Hematopoietic multipotent progenitor cell (in vitro differentiated cells): ENCODE results near the gene TTLL11. TPM values are rescaled to one million over a fixed set of nuclear protein-coding genes. Genes with fewer than 3 reads are reported as not detected.
A peak's percentile ranks its signal among the peaks of the same experiment; 100 is the strongest.
"Not testable (repeated sequence)": the region's sequence is repeated elsewhere in the genome, so short reads cannot be mapped to it uniquely, and the experiment has no call there.

Source experiments
- DNase-seq, 3 donors: peaks; one replicate each; pipeline ENCODE4 v3.0.0-alpha.2; 2011 to 2015; ENCODE audit warnings: low read depth in 2 of 3, low spot score in 2 of 3
- total RNA-seq: library from RNA; depleted of rRNA; stranded (reverse); fragments of >200 nt; gene quantifications from one replicate; pipeline ENCODE4 v1.2.3, GENCODE V29; 2012

Gene TTLL11
- total RNA-seq, 1 donor, result 5.1 TPM

DNA sequence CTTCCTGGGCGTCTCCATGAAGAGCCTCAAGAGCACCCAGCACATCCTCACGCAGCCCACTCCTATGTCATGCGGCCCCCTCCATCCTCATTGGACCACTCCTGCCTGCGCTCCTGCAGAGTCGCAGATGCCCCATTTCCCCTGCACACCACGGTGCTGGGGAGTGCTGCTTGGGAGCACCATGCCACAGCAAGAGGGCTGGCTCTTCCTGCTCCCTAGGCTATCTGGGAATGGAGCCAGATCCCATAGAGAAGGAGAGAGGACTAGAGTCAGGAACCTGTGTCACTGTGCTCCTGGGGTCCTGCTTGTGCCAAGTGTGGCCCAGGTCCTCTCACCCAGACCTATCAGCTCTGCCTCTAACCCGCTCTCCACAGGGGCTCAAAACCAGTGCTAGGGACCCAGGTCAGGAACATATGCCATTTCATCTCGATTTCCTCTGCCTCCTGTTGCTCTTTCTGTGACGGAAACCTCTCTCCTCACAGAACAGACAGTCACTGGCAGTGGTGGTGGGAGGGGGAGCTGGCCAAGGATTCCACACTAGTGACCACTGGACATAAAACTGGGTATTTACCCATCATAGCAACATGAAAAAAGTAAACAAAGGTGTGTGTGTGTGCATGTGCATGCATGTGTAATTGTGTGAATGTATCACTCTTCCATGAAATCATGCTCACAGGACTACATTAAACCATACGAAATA, 178.4 kb downstream of the TTLL11 start:
- no peak for DNase-seq

DNA sequence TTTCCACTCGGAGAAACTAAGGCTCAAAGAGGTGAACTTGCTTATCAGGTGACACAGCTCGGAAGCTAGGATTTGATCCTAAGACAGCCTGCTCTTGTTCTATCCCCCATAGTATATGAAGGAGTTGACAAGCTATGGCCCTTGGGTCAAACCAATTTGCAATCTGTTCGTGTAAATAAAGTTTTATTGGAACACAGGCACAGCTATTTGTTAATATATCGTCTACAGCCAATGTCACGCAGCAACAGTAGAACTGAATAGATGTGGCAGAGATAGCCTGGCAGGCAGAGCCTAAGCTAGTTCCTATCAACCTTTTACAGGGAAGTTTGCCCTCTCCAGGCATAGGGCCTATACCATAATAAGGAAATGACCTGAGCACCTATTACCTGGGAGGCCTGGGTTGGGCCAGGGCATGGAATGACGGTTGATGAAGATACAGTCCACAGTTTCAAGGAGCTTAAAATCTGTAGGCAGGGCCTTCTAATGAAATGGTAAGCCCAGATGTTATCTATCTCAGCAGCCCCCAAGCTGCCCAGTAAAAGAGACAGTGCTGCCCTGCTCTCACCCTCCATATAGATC, 179.0 kb downstream of the TTLL11 start:
- DNase-seq, result no peak

DNA sequence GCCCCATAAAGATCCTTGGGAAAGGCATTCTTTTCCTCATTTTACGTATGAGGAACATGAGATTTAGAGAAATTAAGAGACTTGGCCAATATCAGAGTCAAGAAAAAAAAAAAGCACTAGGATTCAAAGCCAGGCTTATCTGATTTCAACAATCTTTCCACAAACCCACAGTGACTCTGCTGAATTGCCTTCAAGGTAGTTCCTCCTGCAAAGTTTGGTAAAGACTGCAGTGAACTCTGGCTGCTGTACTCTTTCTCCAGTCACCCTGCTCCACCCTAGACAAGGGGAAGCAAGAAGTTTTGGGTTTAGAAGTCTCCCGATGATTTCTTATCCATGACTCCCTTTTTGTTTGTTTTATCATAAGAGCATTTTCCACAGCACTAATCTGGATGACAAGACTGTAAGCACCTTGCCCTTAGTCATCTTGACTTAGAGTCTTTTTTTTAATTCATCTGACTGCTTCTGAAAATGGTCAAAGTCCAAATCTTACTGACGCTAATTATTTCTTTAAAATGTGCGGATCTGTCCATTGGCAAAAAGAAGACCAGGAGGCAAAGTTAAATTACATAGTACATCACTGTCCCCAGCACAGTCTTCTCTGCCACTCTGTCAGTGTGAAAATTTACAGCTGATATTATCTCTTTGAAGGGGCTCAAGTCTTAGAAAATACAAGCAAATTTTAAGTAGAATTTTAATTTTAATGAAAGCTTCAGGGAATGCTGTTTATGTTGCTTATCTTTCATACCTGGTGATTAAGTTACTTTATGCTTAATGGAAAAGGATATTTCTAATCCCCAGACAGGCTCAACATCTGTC, 180.1 kb downstream of the TTLL11 start:
- DNase-seq, result peak in 2 of 3 donors; percentile 53 to 73

- DNase-seq, result no peak
Observed at GRCh38 chr9:121910491-121911040, 182.5 kb downstream of the TTLL11 start.

GRCh38 chr9:121909111-121909510, 184.0 kb downstream of the TTLL11 start:
- DNase-seq, result no peak

DNA sequence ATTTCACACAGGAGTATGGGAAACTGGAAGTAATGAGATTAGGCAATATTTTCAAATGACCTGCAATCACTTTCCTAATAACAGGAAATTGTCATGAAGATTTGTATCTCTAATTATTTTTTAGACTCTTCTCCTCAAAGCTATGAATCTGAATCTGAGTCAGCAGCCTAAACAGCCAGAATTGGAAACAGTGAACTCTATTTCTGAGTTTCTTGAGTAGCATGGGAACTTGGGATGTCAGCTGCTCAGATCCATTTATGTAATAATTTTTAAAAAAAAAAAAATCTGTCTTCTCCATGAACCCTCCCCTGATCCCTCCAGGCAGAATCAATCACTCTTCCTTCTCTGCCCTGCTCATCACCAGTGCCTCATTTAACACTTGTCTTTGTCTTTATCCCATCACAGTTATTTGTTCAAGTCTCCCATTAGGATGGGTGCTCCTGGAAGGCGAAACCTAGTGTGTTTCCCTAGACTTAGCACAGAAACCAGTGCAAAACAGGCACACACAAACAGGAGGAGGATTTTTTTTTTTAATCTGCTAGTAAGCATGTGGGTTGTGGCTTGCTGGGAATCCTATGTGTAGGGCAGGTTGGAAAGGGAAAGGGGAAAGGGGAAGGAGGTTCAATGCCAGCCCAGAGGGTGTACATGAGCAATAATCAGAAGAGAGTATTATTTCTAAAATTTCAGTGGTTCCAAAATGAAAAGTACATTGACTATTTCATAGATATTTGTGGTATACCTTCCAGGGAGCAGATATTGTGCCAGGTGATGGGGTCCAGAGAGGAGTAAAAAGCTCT, 186.8 kb downstream of the TTLL11 start:
- DNase-seq, result no peak

- DNase-seq, result peak in 2 of 3 donors; percentile 52 to 80
Observed at GRCh38 chr9:121902461-121903135, 190.5 kb downstream of the TTLL11 start.

- DNase-seq, result no peak
Observed at GRCh38 chr9:121901616-121902015, 191.5 kb downstream of the TTLL11 start.

DNA sequence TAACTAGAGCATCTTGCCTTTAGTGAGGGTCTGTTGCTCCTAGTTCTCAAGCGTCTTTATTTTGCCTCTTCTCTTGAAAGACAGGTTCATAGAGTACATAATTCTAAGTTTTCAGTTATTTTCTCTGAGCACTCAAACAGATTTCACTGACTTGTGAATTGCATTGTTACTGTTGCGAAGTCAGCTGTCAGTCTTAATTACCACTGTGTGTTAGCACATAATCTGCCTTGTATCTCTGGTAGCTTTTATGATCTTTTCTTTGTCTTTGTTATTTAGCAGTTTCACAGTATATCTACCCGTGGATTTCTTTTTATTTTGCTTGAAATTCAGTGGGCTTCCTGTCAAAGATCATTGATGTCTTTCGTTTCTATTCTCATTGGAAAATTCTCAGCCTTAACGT, 192.9 kb downstream of the TTLL11 start:
- no peak for DNase-seq

DNA sequence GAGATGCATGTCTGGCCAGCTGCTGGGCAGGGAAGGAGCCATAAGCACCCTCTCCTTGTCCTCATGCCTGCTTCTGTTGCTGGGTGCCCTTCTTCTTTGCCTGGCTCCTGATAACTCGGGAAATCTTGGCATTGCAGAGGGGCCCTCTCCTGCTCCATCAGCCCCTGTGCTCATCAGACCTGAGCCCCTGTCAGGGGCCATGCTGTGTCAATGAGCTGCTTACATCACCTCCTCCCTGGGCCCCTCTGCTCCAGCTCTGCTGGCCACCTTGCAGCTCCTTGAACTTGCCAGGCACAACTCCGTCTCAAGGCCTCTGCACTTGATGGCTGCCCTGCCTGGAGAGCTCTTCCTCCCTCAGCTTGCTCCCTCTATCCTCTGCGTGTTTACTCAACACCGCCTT, 194.3 kb downstream of the TTLL11 start:
- no peak for DNase-seq

DNA sequence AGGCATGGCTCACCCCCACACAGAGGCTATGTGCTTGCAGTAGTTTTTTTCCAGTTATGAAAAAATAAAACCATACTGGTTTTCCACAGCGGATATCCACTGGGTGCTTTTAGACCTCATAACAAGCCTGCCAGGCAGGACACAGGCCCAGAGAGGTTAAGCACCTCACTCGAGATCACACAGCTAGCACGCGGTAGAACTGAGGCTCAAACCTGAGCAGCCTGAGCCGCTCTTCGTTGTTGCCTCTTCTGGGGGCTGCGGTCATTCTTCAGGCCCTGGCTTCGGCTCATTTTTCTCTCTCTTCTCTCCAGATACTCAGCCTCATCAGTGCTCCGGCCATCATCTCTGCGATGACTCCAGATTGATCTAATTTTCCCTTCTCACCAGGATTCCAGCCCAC, 196.0 kb downstream of the TTLL11 start:
- DNase-seq, result no peak

DNA sequence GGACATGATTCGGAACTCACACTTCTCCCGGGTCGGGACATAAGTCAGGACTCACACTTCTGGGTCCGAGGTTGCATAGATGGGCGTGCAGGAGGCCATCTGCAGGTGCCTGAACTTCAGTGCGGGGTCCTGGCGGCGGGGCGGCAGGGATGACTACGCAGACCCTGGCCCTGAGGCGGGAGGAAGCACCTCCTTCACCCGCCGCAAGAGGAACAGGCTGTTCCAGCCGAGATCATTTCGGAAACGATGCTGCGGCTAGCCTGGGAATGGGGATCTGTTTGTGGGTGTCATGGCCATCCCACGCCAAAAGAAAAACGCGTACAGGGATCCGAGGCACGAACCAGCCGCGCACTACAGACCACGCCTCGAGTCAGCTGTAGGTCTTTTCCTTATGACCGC, 196.6 kb downstream of the TTLL11 start:
- DNase-seq, result no peak

- DNase-seq, result peak in 1 of 3 donors; percentile 11
Observed at GRCh38 chr9:121895818-121896544, 197.1 kb downstream of the TTLL11 start.

GRCh38 chr9:121895358-121895757, 197.8 kb downstream of the TTLL11 start:
- peak in 1 of 3 donors; percentile 29 for DNase-seq

GRCh38 chr9:121894380-121894779, 198.7 kb downstream of the TTLL11 start:
- DNase-seq, result not testable (repeated sequence)

DNA sequence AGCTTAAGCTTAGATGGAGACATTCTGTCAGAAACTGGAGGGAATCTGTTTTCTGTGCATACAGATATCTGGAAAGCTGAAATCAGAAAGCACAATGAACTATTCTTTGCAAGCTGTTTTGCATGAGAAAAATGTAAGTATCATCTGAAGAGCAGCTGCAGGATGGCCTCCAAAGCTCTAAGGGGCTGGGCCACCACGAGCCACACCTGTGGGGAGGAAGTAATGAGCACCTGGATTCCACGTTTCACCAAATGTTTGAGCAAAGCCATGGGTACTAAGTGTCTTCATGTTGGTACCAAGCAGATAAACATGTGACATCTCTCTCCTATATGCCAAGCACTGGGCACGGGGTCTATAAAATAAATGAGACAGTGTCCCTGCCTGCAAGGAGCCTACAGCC, 199.3 kb downstream of the TTLL11 start:
- no peak for DNase-seq

DNA sequence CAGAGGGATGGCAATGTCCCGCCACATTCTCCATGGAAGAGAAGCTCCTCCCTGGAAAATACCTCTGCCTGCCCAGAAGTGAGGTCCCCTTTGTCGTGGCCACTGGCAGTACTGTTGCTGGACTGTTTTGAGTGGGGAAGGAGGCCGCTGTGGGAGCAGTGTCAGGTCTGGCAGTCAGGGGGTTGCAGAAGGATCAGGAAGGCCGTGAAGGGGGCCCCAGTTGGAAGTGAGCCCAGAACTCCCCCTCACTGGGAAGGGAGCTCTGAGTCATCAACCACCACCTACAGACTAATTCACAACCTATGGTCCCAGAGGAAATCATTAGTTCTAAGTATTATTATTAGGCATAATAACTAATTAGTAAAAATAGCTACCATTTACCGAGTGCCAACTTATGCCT, 200.4 kb downstream of the TTLL11 start:
- DNase-seq, result no peak

DNA sequence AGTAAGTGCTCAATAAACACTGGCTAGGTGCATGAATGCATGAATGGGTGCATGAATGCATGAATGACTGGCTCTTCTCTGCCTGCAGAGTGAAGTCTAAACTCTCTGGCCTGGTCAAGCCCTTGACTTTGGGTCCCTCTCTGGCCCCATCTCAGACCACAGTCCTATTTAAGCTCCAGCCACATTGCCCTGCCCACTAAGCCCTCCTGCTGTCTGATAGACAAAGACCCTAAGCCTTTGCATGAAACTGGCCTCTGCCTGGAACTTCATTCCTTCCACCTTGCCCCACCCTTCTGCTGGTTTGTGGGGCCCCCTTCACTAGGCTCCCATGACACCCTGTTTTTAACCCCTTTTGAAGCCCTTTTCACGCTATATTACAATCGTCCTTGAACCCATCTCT, 202.4 kb downstream of the TTLL11 start:
- no peak for DNase-seq

DNA sequence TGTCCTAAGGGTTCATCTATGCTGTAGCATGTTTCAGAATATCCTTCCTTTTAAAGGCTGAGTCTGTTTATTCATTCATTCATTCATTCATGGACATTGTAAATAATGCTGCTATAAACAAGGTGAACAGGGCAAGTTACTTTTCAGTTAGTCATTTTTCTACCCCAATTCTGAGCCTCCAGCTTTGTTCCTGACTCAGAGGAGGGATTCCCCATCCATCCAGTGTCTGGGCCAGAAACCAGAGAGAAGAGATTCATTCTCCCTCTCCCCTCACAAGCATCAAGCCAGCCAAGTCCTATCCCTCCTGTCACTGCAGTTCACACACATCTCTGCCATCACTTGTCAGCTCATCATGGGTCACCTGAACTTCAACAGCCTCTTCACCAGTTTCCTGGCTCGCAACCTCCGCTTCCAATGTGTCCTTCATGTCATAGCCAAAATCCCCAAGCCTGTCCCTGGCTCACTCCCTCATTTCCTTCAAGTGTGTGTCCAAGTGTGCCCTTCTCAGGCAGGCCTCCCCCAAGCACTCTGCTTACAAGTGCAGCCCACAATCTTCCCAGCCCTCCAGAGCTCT, 203.0 kb downstream of the TTLL11 start:
- DNase-seq, result no peak
